Subcutaneous adipose tissue (tissue), 4 donors: ENCODE data around the gene UBR3. TPM values are rescaled to one million over a fixed set of nuclear protein-coding genes. Genes with fewer than 3 reads are reported as not detected.

Experiments used
- total RNA-seq, 4 donors: library from RNA; depleted of rRNA; stranded (reverse); fragments of >200 nt; gene quantifications; one replicate each; pipeline ENCODE4 v1.1.0, GENCODE V29; 2016
- TF ChIP-seq, protein P1 (sequence below): fragments of 450-650 bp; IDR thresholded peaks from one replicate; pipeline ENCODE4 v1.5.1; 2016; ENCODE audit warnings: low read depth, mild to moderate bottlenecking, control low read depth, antibody characterized with exemption, moderate library complexity

Gene UBR3
- total RNA-seq, 4 donors from 2014 or later: 80.7 to 128 (median 101) TPM

DNA sequence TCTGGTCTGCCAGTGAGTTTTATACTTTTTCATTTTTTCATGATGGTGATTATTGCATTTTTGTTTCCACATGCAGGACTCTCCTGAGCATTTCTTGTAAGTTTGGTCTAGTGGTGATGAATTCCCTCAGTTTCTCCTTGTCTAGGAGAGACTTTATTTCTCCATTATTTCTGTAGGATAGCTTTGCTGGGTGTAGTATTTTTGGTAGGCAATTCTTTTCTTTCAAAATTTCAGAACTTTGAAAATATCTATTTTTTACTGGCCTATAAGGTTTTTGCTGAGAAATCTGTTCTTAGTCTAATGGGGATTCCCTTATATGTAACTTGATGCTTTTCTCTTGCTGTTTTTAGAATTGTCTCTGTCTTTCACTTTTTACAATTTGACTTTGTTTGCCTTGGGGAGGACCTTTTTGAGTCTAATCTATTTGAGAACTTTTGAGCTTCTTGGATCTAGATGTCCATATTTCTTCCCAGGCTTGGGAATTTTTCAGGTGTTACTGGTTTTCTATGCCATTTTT, 149.1 kb downstream of the UBR3 start:
- TF ChIP-seq, protein P1, sequence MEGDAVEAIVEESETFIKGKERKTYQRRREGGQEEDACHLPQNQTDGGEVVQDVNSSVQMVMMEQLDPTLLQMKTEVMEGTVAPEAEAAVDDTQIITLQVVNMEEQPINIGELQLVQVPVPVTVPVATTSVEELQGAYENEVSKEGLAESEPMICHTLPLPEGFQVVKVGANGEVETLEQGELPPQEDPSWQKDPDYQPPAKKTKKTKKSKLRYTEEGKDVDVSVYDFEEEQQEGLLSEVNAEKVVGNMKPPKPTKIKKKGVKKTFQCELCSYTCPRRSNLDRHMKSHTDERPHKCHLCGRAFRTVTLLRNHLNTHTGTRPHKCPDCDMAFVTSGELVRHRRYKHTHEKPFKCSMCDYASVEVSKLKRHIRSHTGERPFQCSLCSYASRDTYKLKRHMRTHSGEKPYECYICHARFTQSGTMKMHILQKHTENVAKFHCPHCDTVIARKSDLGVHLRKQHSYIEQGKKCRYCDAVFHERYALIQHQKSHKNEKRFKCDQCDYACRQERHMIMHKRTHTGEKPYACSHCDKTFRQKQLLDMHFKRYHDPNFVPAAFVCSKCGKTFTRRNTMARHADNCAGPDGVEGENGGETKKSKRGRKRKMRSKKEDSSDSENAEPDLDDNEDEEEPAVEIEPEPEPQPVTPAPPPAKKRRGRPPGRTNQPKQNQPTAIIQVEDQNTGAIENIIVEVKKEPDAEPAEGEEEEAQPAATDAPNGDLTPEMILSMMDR: no peak

DNA sequence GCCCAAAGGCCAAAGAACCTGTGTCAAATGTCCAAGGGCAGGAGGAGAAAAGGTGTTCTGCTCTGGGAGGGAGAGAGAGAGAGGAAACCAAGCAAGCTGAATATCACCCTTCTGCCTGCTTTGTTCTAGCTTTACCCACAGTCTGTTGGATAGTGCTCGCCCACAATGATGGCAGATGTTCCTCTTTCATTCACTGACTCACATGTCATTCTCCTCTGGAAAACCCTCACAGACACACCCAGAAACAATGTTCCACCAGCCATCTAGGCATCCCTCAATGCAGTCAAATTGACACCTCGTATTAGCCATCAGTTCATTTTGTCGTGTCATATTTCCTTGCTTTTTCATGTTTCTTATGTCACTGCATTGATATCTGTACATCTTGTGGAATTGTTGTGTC, 150.3 kb downstream of the UBR3 start:
- TF ChIP-seq, protein P1: no peak

DNA sequence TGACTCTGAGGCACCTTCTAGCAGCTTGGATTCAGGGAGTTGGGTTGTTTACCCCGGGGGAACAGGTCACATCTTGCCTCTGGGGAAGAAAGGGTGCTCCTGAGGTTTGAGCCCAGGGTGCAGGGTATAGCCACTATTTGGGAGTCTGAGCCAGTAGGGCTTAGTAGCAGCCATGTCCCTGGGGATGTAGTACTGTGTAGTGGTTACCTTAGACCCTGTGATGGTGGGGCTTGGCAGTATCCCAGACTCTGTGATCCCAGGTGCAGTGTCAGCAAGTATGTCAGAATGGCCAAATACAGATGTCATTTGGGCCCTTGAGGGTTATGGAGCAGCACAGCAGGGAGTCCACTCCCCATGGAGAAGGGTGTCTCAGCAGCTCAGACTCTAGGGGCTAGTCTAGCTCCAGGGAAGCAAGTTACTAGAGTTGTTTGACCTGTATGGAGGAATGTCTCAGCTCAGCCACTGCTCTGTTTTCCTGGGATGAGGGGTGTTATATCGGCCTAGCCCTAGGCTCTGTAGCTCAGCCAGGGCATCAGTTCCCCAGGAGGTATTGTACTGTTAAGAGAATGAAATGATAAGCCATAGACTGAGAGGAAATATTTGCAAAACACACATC, 151.3 kb downstream of the UBR3 start:
- TF ChIP-seq, protein P1: no peak

DNA sequence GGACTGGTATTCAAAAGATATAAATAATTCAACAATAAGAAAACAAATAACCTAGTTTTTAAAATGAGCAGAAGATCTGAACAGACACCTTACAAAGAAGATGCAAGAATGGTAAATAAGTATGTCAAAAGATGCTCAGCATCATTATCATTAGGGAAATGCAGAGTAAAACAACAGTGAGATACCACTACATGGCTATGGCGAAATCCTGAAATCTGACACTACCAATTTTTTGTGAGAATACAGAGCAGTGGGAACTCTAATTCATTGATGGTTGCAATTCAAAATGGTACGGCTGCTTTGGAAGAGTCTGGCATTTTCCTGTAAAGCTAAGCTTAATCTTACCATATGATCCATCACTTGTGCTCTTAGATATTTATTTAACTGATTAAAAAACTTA, 151.8 kb downstream of the UBR3 start:
- TF ChIP-seq, protein P1: no peak

DNA sequence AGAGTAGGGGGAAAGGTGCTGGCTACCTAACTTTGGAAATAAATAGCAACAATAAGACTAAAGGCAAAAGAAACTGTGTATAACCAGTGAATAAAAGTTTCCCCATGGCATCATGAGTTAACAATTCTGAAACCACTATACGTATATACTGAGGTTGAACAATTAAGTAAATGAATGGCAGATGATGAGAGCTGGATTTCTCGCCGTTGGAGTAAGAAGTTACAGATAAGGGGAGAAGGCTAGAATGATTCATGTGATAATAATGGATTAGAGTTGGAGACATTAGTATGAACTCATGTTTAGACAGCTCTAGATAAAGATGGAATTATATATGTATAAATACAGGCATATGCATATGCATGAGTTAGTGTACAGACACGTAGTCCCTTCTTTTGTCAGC, 152.7 kb downstream of the UBR3 start:
- TF ChIP-seq, protein P1: no peak

DNA sequence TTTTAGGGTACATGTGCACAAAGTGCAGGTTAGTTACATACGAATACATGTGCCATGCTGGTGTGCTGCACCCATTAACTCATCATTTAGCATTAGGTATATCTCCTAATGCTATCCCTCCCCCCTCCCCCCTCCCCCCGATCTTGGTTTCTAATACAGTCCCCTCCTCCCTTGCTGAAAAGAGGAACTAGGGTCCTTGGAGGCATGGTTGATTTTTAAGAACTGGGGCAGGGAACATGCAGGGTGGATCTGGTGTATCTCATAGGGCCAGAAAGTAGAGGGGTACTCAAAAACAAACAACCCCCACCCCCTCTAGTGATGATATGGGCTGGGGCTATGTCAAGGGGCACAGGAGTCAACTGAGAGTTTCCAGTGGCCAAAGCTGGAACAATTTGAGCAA, 153.4 kb downstream of the UBR3 start:
- TF ChIP-seq, protein P1: no peak

DNA sequence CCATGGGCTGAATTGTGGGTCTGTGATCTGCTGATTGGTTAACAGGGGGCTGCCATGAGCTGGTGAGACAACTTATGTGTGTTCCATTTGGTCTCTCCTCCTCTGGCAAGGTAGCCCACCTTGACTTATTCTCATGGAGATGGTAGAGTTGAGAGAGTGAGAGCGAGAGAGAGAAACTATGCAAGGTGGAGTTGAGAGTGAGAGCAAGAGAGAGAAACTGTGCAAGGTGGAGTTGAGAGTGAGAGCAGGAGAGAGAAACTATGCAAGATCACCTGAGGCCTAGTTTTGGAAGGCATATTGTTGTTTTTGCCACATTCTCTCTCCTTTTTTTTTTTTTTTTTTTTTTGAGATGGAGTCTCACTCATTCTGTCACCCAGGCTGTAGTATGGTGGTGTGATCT, 155.7 kb downstream of the UBR3 start:
- TF ChIP-seq, protein P1: no peak
